Endometrial microvascular endothelial cells (primary cell): ENCODE measurements around the gene TERB2. TPM values are rescaled to one million over a fixed set of nuclear protein-coding genes. Genes with fewer than 3 reads are reported as not detected.

Experiments used
- total RNA-seq: library from RNA; depleted of rRNA; stranded (reverse); fragments of >200 nt; gene quantifications from one replicate; pipeline ENCODE4 v1.2.3, GENCODE V29; 2015; ENCODE audit errors: inconsistent ontology term

TERB2 gene
- total RNA-seq, 1 donor from 2014 or later = not detected

Other genes with a start within 250 kb of the TERB2 start
- not detected for gene PATL2, start 245.4 kb upstream of the TERB2 start, total RNA-seq
- 4,064 TPM for gene B2M, start 245.2 kb upstream of the TERB2 start, total RNA-seq
- 21.7 TPM for gene TRIM69, start 220.2 kb upstream of the TERB2 start, total RNA-seq
- 21.6 TPM for gene SORD, start 66.5 kb downstream of the TERB2 start, total RNA-seq
- not detected for gene DUOX2, start 157.5 kb downstream of the TERB2 start, total RNA-seq
- not detected for gene DUOXA2, start 157.6 kb downstream of the TERB2 start, total RNA-seq
- gene DUOXA1, start 173.2 kb downstream of the TERB2 start, total RNA-seq = not detected
- not detected for gene DUOX1, start 173.3 kb downstream of the TERB2 start, total RNA-seq
- gene SHF, start 231.3 kb downstream of the TERB2 start, total RNA-seq = not detected